HG03066 (cell line): Measurements from ENCODE around the gene ALDH3A1.

Experiments used
- ATAC-seq: cut with Tn5 transposase; IDR thresholded peaks from one replicate; pipeline ENCODE4 v1.9.1; 2021; ENCODE audit warnings: low read depth; ENCODE audit not compliant: unreplicated experiment

ALDH3A1 gene

GRCh38 chr17:19760746-19761145 is 12.6 kb upstream of the ALDH3A1 start:
- no peak for ATAC-seq

GRCh38 chr17:19759568-19760549 is 11.8 kb upstream of the ALDH3A1 start:
- ATAC-seq, result no peak

- ATAC-seq, result no peak
Observed at GRCh38 chr17:19757536-19758180, 9.6 kb upstream of the ALDH3A1 start.

GRCh38 chr17:19756546-19756945 is 8.4 kb upstream of the ALDH3A1 start:
- ATAC-seq, result no peak

GRCh38 chr17:19755821-19756510 is 7.9 kb upstream of the ALDH3A1 start:
- ATAC-seq, result no peak

GRCh38 chr17:19755392-19755791 is 7.3 kb upstream of the ALDH3A1 start:
- ATAC-seq, result no peak

- ATAC-seq, result no peak
Observed at GRCh38 chr17:19753661-19754463, 5.8 kb upstream of the ALDH3A1 start.

GRCh38 chr17:19753051-19753509 is 5.0 kb upstream of the ALDH3A1 start:
- ATAC-seq, result no peak

- ATAC-seq, result no peak
Observed at GRCh38 chr17:19752216-19753050, 4.3 kb upstream of the ALDH3A1 start.

- ATAC-seq, result no peak
Observed at GRCh38 chr17:19750835-19751234, 2.7 kb upstream of the ALDH3A1 start.

- ATAC-seq, result no peak
Observed at GRCh38 chr17:19750020-19750572, 2.0 kb upstream of the ALDH3A1 start.

- ATAC-seq, result no peak
Observed at GRCh38 chr17:19748807-19749193, 702 bp upstream of the ALDH3A1 start.

GRCh38 chr17:19747159-19747719 is 859 bp downstream of the ALDH3A1 start:
- ATAC-seq, result no peak

- ATAC-seq, result no peak
Observed at GRCh38 chr17:19746517-19746916, 1.6 kb downstream of the ALDH3A1 start.

GRCh38 chr17:19744922-19745757 is 3.0 kb downstream of the ALDH3A1 start:
- no peak for ATAC-seq

- ATAC-seq, result no peak
Observed at GRCh38 chr17:19744492-19744891, 3.6 kb downstream of the ALDH3A1 start.

- no peak for ATAC-seq
Observed at GRCh38 chr17:19743101-19744100, 4.7 kb downstream of the ALDH3A1 start.
